HG03558 (cell line): ENCODE measurements around the gene SHROOM3.

Experiments used
- ATAC-seq: cut with Tn5 transposase; IDR thresholded peaks from one replicate; pipeline ENCODE4 v1.9.1; 2021; ENCODE audit warnings: moderate number of reproducible peaks; ENCODE audit not compliant: unreplicated experiment; ENCODE audit errors: extremely low read depth

The SHROOM3 gene

GRCh38 chr4:76489686-76490161, 54.7 kb downstream of the SHROOM3 start:
- ATAC-seq: no peak

GRCh38 chr4:76492055-76492454, 57.0 kb downstream of the SHROOM3 start:
- ATAC-seq: no peak

- ATAC-seq: no peak
Observed at GRCh38 chr4:76494243-76494642, 59.2 kb downstream of the SHROOM3 start.

GRCh38 chr4:76494871-76495590, 60.0 kb downstream of the SHROOM3 start:
- ATAC-seq: no peak

GRCh38 chr4:76498550-76498949, 63.5 kb downstream of the SHROOM3 start:
- no peak for ATAC-seq

GRCh38 chr4:76499461-76499860, 64.4 kb downstream of the SHROOM3 start:
- ATAC-seq: no peak

- ATAC-seq: no peak
Observed at GRCh38 chr4:76502886-76503285, 67.9 kb downstream of the SHROOM3 start.

- ATAC-seq: no peak
Observed at GRCh38 chr4:76504613-76505465, 69.8 kb downstream of the SHROOM3 start.

- no peak for ATAC-seq
Observed at GRCh38 chr4:76511947-76512346, 76.9 kb downstream of the SHROOM3 start.

GRCh38 chr4:76513482-76513881, 78.5 kb downstream of the SHROOM3 start:
- no peak for ATAC-seq

GRCh38 chr4:76514087-76514486, 79.1 kb downstream of the SHROOM3 start:
- no peak for ATAC-seq

- ATAC-seq: peak; percentile 66
Observed at GRCh38 chr4:76515975-76516843, 81.2 kb downstream of the SHROOM3 start.

GRCh38 chr4:76518241-76518640, 83.2 kb downstream of the SHROOM3 start:
- ATAC-seq: no peak

- no peak for ATAC-seq
Observed at GRCh38 chr4:76523593-76523992, 88.6 kb downstream of the SHROOM3 start.

- ATAC-seq: no peak
Observed at GRCh38 chr4:76525751-76526150, 90.7 kb downstream of the SHROOM3 start.

- ATAC-seq: no peak
Observed at GRCh38 chr4:76526585-76526990, 91.6 kb downstream of the SHROOM3 start.

GRCh38 chr4:76527666-76528065, 92.6 kb downstream of the SHROOM3 start:
- no peak for ATAC-seq

GRCh38 chr4:76531597-76531996, 96.6 kb downstream of the SHROOM3 start:
- no peak for ATAC-seq

- ATAC-seq: no peak
Observed at GRCh38 chr4:76532805-76533204, 97.8 kb downstream of the SHROOM3 start.

- ATAC-seq: no peak
Observed at GRCh38 chr4:76533314-76533713, 98.3 kb downstream of the SHROOM3 start.
